Activated CD8-positive, alpha-beta T cell treated with anti-CD3 and anti-CD28 coated beads for 36 hours (primary cell): ENCODE measurements around the gene XRCC3. TPM values are rescaled to one million over a fixed set of nuclear protein-coding genes. Genes with fewer than 3 reads are reported as not detected.

ENCODE experiments used
- ATAC-seq: fragments of 200-7000 bp; cut with Tn5 transposase; one replicate; pipeline ENCODE4 v1.10.0; 2021; ENCODE audit warnings: mild to moderate bottlenecking, moderate library complexity
- CTCF ChIA-PET: fragments of 350-600 bp; sonication (Branson Sonifier 250); formaldehyde crosslinking; loops from one replicate; lab custom pipeline; 2021; ENCODE audit warnings: antibody characterized with exemption; lab: Charles Lee
- POLR2A ChIA-PET: fragments of 350-600 bp; sonication (Branson Sonifier 250); formaldehyde crosslinking; loops from one replicate; lab custom pipeline; 2021; ENCODE audit warnings: antibody characterized with exemption; lab: Charles Lee
- DNase-seq: peaks from one replicate; pipeline ENCODE4 v3.0.0-alpha.2; 2020
- H3K27ac Mint-ChIP-seq: one replicate; pipeline ENCODE4 v1.8.0; 2021; ENCODE audit warnings: mild to moderate bottlenecking, mixed read lengths
- H3K27me3 Mint-ChIP-seq: one replicate; pipeline ENCODE4 v1.8.0; 2021; ENCODE audit warnings: mixed read lengths
- H3K36me3 Mint-ChIP-seq: one replicate; pipeline ENCODE4 v1.8.0; 2021; ENCODE audit warnings: low read depth, mixed read lengths
- H3K4me1 Mint-ChIP-seq: one replicate; pipeline ENCODE4 v1.8.0; 2021; ENCODE audit warnings: low read depth, mixed read lengths
- H3K4me3 Mint-ChIP-seq: one replicate; pipeline ENCODE4 v1.8.0; 2021; ENCODE audit warnings: mild to moderate bottlenecking, moderate library complexity, mixed read lengths
- H3K9me3 Mint-ChIP-seq: one replicate; pipeline ENCODE4 v1.8.0; 2021; ENCODE audit warnings: mixed read lengths
- intact Hi-C: fragments of 100-400 bp; cut with micrococcal nuclease; formaldehyde crosslinking; loops from one replicate; pipeline ENCODE4 v1.10.0; 2022
- total RNA-seq, 2 experiments: library from RNA; stranded (reverse); gene quantifications; one replicate each; pipeline ENCODE4 v1.2.3, GENCODE V29; 2021
- TF ChIP-seq, protein P1 (sequence below): fragments of 200-600 bp; IDR thresholded peaks from one replicate; pipeline ENCODE4 v1.8.0; 2022; ENCODE audit warnings: antibody characterized with exemption, mild to moderate bottlenecking

The XRCC3 gene
- total RNA-seq, 2 experiments from 2014 or later, result 47.3 to 55.2 TPM

DNA sequence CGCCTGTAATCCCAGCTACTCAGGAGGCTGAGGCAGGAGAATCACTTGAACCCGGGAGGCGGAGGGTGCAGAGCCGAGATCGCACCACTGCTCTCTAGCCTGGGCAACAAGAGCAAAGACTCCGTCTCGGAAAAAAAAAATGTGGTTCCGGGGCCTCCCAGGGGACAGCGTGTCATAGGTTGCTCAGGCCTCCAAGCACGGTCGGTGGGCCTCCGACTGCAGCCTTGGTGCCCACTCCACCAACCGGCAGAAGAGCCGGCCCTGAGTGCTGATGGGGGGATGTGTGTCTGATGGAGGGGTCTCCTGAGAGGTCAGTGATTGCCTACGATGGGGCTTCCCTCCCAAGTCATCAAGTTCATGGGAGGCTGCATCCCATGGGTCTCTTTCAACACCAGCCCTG, 16.2 kb upstream of the XRCC3 start:
- ATAC-seq, result no peak
- H3K27ac Mint-ChIP-seq, result no peak overlapping the region
- H3K27me3 Mint-ChIP-seq, result no peaks in the 10 kb centered on the region
- intact Hi-C loops, result no loop called here
- TF ChIP-seq, protein P1, sequence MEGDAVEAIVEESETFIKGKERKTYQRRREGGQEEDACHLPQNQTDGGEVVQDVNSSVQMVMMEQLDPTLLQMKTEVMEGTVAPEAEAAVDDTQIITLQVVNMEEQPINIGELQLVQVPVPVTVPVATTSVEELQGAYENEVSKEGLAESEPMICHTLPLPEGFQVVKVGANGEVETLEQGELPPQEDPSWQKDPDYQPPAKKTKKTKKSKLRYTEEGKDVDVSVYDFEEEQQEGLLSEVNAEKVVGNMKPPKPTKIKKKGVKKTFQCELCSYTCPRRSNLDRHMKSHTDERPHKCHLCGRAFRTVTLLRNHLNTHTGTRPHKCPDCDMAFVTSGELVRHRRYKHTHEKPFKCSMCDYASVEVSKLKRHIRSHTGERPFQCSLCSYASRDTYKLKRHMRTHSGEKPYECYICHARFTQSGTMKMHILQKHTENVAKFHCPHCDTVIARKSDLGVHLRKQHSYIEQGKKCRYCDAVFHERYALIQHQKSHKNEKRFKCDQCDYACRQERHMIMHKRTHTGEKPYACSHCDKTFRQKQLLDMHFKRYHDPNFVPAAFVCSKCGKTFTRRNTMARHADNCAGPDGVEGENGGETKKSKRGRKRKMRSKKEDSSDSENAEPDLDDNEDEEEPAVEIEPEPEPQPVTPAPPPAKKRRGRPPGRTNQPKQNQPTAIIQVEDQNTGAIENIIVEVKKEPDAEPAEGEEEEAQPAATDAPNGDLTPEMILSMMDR, result no peak
- CTCF ChIA-PET, result no interaction called here
- no peak overlapping the region for H3K4me3 Mint-ChIP-seq
- POLR2A ChIA-PET, result no interaction called here
- DNase-seq, result no peak
- no peaks in the 10 kb centered on the region for H3K36me3 Mint-ChIP-seq
- no peaks in the 10 kb centered on the region for H3K9me3 Mint-ChIP-seq
- no peaks in the 10 kb centered on the region for H3K4me1 Mint-ChIP-seq

DNA sequence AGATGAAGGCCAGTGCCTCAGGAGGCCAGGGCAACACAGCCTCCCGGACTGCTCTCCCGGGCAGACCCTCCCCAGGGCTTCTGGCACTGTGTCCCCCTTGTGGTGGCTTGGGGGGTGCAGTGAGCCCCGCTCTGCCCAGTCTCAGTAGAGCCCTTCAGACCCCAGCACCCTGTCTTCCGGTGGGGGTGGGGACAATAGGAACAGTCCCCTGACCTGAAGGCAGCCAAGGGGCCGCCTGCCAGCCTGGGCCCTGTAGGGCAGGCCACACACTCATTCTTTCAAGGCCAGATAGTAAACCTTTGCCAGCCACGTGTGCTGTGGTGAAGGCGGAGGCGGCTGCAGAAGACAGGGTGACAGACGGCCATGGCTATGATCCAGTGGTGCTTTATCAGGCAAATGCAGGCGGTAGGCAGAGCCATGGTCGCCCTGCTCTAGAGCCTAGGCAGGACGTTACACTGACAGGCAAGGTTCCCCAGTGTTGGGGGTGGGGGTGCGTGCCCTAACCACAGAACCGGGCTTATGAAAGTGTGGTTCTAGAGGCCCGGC, 15.3 kb upstream of the XRCC3 start:
- TF ChIP-seq, protein P1, result no peak
- Mint-ChIP-seq H3K27ac (no peak overlapping the region), H3K4me1 (no peaks in the 10 kb centered on the region), H3K9me3 (no peaks in the 10 kb centered on the region), H3K36me3 (no peaks in the 10 kb centered on the region), H3K27me3 (no peaks in the 10 kb centered on the region), H3K4me3 (no peak overlapping the region)
- ChIA-PET POLR2A (no interaction called here), CTCF (no interaction called here)
- DNase-seq (no peak), ATAC-seq (no peak)
- intact Hi-C loops, result no loop called here

DNA sequence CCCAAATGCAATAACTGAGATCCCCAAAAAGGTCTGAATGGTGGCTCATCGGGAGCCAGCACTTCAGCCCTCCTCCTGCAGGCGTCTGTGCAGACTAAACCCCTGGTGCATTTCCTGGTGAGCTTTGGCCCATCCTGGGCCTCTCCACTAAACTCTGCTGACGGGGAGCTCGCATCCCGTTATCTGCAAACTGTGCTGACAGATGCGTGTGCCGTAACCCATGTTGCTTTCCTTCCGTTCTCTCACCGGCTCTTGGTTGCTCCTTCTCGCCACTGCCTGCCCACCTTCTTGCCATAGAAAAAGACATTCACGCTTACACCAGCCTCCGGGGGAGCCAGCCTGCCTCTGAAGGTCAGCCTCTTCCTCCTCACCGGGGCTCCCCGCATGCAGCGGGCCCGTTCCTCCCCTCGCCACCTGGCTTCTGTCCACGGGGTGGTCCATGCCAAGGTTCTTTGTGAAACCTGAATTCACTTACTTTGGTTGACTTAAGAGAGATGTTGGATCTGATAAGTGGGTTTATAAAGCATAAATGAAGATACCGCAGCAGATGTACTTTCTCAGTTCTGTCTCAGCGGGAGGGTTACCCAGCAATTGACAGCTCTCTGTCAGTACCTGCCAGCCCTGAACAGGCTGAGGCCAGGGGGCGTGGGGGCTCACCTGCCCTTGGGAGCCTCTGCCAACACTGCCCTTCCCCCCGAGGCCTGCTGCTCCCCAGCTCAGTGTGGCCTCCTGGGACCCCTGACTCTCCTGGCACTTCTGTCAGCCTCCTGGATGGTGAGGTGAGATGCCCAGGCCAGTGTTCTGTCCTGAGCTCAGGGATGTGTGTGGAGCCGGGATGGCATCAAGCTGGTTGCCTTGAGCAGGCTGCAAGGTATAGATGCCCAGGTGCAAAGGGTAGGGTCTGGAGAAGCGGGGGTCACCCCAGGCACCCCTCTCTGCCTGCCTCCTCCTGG, 14.5 kb upstream of the XRCC3 start:
- ATAC-seq (no peak), DNase-seq (no peak)
- Mint-ChIP-seq H3K27me3 (no peaks in the 10 kb centered on the region), H3K4me3 (no peak overlapping the region), H3K9me3 (no peaks in the 10 kb centered on the region), H3K4me1 (no peaks in the 10 kb centered on the region), H3K27ac (no peak overlapping the region), H3K36me3 (no peaks in the 10 kb centered on the region)
- ChIA-PET POLR2A (no interaction called here), CTCF (no interaction called here)
- intact Hi-C loops, result no loop called here
- TF ChIP-seq, protein P1, result no peak

DNA sequence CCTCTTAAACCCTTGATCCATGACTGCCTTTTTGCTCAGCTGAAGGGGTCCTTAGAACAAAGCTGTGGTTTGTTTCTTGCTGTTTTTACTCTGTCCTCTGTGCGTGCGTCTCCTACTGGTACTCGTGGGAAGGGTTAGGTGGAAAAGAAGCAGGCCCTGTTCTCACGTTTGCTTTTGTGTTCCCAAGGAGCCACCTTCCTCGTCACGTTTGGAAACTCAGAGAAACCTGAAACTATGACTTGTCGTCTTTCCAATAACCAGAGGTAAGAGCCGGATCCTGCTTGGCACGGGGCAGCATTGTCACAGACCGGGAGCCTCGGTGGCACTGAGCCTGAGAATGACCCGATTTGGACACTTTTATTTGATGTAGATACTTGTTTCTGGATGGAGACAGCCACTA, 13.5 kb upstream of the XRCC3 start:
- ATAC-seq (no peak), DNase-seq (no peak)
- Mint-ChIP-seq H3K4me3 (no peak overlapping the region), H3K4me1 (no peaks in the 10 kb centered on the region), H3K36me3 (no peaks in the 10 kb centered on the region), H3K9me3 (no peaks in the 10 kb centered on the region), H3K27ac (no peak overlapping the region), H3K27me3 (no peaks in the 10 kb centered on the region)
- intact Hi-C loops, result no loop called here
- CTCF ChIA-PET, result no interaction called here
- POLR2A ChIA-PET, result no interaction called here
- TF ChIP-seq, protein P1, result no peak

DNA sequence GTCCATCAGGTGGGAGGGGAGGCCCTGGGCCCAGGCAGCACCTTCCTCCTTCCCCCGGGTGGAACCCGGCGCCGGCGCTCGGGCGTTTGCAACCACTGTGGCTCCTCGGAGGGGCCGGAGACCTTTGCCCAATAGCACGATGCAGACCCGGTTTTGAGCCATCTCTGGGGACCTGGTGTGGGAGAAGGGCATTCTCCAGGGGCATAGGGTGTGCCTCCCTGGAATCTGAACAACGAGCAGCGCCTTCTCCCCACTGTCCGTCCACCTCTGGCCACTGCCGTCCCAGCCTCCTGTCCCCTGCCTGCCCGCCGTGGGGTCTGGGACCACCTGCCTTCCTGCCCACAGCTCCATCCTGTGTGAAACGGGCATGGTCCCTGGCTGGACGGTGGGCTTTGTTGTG, 12.9 kb upstream of the XRCC3 start:
- Mint-ChIP-seq H3K27ac (no peak overlapping the region), H3K4me1 (no peaks in the 10 kb centered on the region), H3K27me3 (no peaks in the 10 kb centered on the region), H3K4me3 (no peak overlapping the region), H3K9me3 (no peaks in the 10 kb centered on the region), H3K36me3 (no peaks in the 10 kb centered on the region)
- ChIA-PET POLR2A (no interaction called here), CTCF (no interaction called here)
- intact Hi-C loops, result no loop called here
- ATAC-seq (no peak), DNase-seq (no peak)
- TF ChIP-seq, protein P1, result no peak
